Spleen (tissue), 7 donors: ENCODE data around the gene LCN10.

Experiments used
- POLR2A ChIP-seq, 3 donors: fragments of 450-650 bp; IDR thresholded peaks; one replicate each; pipeline ENCODE4 v1.5.1; 2017; ENCODE audit warnings: antibody characterized with exemption in 3 of 3, mild to moderate bottlenecking in 1 of 3
- TF ChIP-seq, protein P1 (sequence below), 11 experiments: fragments of 200-600 bp in 7 of 11; fragments of 450-650 bp in 4 of 11; sonication (generic) in 4 of 11; IDR thresholded peaks in 8 of 11; conservative IDR thresholded peaks in 3 of 11; 1 replicate in 7 of 11; 2 replicates in 4 of 11; pipeline versions ENCODE4 v1.4.0 to v1.8.0; 2016 to 2021; ENCODE audit warnings: antibody characterized with exemption in 11 of 11, inconsistent platforms in 4 of 11, mild to moderate bottlenecking in 1 of 11
- donor health status: DM: no; HTN: no; CAD: no; lungs with moderate emphysema.
- donor health status: DM: no; HTN: no; CAD: no.
- donor health status: DM: no; HTN: no; CAD: no.

DNA sequence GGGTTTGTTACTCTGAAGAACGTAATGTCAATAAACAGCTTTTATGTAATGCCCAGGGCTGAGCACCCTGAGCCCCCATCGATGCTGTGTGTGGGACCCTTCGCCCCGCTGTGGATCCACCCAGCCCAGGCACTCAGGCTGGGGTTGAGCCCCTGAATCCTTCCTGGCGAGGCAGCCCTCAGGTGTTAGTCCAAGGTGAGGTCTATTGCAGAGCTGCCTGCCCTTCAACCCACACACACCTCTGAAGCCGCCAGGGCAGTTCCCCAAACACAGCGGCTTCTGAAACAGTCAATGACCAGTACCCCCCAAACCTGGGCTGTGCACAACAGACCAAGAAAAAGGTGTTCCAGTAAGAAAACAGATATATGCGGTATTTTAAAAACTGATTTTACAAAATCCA lies 18.8 kb downstream of the LCN10 start:
- TF ChIP-seq POLR2A (IDR thresholded peaks at IDR 0.05), result no peak
- TF ChIP-seq, protein P1, sequence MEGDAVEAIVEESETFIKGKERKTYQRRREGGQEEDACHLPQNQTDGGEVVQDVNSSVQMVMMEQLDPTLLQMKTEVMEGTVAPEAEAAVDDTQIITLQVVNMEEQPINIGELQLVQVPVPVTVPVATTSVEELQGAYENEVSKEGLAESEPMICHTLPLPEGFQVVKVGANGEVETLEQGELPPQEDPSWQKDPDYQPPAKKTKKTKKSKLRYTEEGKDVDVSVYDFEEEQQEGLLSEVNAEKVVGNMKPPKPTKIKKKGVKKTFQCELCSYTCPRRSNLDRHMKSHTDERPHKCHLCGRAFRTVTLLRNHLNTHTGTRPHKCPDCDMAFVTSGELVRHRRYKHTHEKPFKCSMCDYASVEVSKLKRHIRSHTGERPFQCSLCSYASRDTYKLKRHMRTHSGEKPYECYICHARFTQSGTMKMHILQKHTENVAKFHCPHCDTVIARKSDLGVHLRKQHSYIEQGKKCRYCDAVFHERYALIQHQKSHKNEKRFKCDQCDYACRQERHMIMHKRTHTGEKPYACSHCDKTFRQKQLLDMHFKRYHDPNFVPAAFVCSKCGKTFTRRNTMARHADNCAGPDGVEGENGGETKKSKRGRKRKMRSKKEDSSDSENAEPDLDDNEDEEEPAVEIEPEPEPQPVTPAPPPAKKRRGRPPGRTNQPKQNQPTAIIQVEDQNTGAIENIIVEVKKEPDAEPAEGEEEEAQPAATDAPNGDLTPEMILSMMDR (IDR thresholded peaks at IDR 0.05 in 8 of 11, conservative IDR thresholded peaks at IDR 0.05 in 3 of 11), result no peak
